GM19239 (cell line): ENCODE data around the gene RGS18.
A peak's percentile ranks its signal among the peaks of the same experiment; 100 is the strongest.
"Not testable (repeated sequence)": the region's sequence is repeated elsewhere in the genome, so short reads cannot be mapped to it uniquely, and the experiment has no call there.

ENCODE experiments used
- DNase-seq: peaks from one replicate; pipeline ENCODE4 v3.0.0; 2011; ENCODE audit warnings: low spot score; ENCODE audit not compliant: insufficient read length
- FAIRE-seq: peaks from 2 replicates; lab custom pipeline; 2011; peaks lifted over from hg19 to GRCh38; lab: Jason Lieb, UNC

RGS18 gene, protein sequence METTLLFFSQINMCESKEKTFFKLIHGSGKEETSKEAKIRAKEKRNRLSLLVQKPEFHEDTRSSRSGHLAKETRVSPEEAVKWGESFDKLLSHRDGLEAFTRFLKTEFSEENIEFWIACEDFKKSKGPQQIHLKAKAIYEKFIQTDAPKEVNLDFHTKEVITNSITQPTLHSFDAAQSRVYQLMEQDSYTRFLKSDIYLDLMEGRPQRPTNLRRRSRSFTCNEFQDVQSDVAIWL

GRCh38 chr1:192158181-192158580 is at the start of gene RGS18:
Gene RGS18 (plus strand): TSS chr1:192158462. CDS start chr1:192158638, 176 bp downstream.
- no peak for DNase-seq
- FAIRE-seq, result no peak

GRCh38 chr1:192109576-192109975 is 48.7 kb upstream of the RGS18 start:
- FAIRE-seq, result no peak
- no peak for DNase-seq

GRCh38 chr1:192115000-192115399 is 43.3 kb upstream of the RGS18 start:
- FAIRE-seq (no peak), DNase-seq (no peak)

DNA sequence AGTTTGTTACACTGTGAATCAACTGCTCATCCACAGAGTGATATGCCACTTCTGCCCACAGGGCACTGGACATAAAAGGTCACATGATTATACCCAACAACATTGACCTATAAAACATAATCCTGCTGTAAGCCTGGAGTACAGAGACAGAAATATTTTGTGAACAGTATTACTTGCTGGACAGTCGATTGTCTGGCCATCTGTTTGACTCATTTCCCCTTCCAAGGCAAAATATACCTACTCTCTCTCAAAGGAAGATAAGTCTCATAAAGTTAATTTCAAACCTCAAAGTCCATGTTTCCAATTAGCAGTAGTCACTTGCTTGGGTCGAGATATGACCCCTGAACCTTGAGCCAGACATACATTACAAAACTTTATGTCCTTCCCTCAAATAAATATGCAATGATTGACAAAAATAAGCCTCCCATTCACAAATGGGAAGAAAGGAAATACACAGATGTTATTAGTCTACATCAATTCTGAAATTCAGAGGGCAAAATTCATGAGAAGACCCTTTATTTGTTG is 39.3 kb upstream of the RGS18 start:
- DNase-seq, result no peak
- no peak for FAIRE-seq

- FAIRE-seq (no peak), DNase-seq (no peak)
Observed at GRCh38 chr1:192119701-192120100, 38.6 kb upstream of the RGS18 start.

DNA sequence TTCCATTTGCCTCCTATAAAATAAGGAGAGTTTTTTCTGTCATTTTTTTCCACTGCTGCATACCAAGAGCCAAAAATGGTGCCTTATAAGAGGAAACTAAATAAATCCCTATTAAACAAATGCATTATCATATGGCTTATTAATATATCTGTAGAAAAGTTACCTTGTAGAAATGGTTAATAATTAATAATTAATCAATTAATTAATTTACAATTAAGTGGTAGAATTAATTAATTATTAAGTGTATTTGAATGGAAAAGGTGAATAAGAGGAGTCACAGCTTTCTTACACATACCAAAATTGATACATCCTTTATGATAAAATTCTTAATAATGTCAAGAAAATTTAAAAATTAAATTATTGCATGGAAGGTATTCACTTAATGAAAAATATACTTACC is 35.6 kb upstream of the RGS18 start:
- FAIRE-seq (no peak), DNase-seq (no peak)

DNA sequence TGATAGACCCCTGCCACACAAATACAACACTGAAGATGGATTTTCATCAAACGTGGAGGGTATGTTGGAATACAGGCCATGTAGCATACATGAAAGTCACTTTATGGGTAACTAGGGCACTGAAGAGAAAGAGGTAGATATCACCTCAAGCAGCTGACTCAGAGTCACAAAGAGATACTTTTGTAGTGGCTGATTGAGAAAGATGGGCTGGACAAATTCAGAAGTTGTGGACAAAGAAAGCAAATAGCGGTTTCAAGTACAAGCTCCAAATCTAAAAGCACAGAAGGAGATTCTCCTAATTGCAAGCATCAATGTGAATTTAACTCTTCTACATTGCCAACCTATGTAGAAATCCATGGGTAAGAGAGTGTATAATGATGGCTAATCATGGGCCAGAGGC is 35.0 kb upstream of the RGS18 start:
- DNase-seq, result no peak
- FAIRE-seq, result no peak

- DNase-seq, result no peak
- FAIRE-seq, result no peak
Observed at GRCh38 chr1:192126030-192126619, 32.1 kb upstream of the RGS18 start.

- FAIRE-seq (no peak), DNase-seq (no peak)
Observed at GRCh38 chr1:192130175-192130574, 28.1 kb upstream of the RGS18 start.

DNA sequence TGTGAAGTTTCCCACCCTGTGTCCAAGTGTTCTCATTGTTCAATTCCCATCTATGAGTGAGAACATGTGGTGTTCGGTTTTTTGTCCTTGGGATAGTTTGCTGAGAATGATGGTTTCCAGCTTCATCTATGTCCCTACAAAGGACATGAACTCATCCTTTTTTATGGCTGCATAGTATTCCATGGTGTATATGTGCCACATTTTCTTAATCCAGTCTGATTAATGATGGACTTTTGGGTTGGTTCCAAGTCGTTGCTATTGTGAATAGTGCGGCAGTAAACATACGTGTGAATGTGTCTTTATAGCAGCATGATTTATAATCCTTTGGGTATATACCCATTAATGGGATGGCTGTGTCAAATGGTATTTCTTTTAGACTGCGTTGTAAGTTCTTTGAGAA is 27.4 kb upstream of the RGS18 start:
- not testable (repeated sequence) for FAIRE-seq, DNase-seq

- DNase-seq (no peak), FAIRE-seq (no peak)
Observed at GRCh38 chr1:192131914-192132313, 26.3 kb upstream of the RGS18 start.

DNA sequence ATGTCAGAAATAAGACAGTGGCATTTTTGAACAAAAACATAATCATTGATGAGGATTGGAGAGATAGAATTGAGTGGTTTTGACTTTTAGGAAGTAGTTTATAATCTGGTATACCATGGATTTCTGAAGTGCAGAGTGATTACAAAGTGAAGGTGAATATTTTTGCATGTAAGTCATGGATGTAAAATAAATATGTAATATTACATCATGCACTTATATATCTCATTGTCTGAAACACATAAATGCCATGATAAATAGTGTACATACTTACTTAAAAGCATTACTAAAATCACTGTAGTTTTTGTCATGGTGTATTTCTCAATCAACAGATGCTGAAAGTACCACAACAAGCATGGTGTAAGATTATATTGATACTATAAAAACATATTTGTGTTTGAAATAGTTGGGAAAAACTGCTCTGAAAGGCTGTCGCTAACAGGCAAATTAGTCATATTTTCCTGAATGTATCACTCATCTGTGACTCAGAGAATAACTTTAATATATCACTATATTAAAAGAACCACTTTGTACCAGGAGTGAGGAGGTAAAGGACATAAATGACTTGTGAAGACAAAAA is 24.8 kb upstream of the RGS18 start:
- FAIRE-seq (no peak), DNase-seq (no peak)

DNA sequence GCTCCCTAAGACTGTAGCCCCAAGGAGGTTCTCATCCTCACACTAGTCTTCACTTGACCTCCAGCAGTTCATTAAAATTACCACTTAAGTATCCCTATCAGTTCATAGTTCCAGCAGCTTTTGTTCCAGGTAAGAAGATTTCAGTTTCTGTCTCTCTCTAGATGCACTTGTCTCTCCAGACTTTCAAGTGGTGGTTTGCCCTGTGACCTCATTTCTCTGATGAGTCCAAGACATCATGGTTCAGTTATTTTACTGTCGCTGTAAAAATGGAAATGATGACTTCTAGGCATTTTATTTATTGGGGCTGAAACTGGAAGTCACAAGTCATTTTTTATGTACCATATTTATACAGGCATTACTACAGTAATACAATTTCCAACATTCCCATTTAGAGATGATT is 17.9 kb upstream of the RGS18 start:
- no peak for FAIRE-seq
- DNase-seq, result no peak

DNA sequence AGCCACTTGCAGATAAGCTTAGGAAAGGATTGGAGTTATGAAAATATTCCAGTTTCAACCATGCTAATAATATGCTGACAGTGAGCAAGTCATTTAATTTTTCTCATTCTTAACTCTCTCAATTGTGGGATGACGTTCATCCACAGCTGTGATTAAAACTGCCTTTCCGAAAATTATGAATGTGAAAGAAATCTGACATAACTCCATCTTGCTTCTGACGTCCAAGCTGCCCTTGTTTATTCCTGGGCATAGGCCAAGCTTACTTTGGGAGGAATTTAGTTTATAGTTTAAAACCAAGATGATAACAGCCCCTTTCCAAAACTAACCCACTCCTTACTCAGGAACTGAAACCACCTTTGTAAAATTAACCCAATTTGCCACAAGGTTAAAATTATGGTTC is 11.0 kb upstream of the RGS18 start:
- DNase-seq (no peak), FAIRE-seq (no peak)

- FAIRE-seq (no peak), DNase-seq (no peak)
Observed at GRCh38 chr1:192147696-192148095, 10.6 kb upstream of the RGS18 start.

GRCh38 chr1:192151176-192151575 is 7.1 kb upstream of the RGS18 start:
- no peak for DNase-seq
- FAIRE-seq, result peak; percentile 4

DNA sequence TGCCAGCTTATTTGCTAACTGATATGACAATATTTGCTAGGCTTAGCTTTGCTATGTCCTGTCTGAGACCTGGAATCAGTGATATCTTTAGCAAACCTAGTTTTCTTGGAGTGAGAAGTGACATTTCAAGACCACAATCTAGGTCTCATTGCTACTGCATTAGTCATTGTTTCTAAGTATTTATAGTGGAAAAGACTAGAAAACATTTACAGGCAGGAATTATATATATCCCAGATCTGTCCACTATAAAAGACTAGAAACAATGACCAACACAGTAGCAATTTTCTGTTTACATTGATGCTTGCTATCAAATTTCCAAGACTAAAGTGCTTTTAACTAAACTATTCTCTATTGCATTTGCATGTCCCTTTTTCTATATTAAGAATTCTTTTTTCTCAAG is 5.0 kb upstream of the RGS18 start:
- FAIRE-seq (no peak), DNase-seq (no peak)

- no peak for FAIRE-seq
- no peak for DNase-seq
Observed at GRCh38 chr1:192157067-192157466, 1.2 kb upstream of the RGS18 start.

DNA sequence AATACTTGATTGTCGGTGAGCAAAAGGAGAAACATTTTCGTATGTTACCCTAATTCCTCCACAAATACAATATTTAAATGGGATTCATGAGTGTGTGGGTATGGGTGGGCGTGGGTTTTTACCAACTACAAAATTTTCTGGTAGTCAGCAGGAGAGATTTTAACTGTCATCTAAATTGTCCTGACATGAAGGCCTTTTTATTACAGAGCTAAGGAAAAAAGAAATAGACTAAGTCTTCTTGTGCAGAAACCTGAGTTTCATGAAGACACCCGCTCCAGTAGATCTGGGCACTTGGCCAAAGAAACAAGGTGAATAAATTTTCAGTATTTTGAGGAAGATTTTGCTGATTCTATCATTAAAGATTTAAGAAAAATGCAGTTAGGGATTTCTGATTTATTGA is 752 bp downstream of the RGS18 start:
- no peak for FAIRE-seq
- DNase-seq, result no peak

- DNase-seq, result no peak
- no peak for FAIRE-seq
Observed at GRCh38 chr1:192159781-192160180, 1.5 kb downstream of the RGS18 start.

- FAIRE-seq (no peak), DNase-seq (no peak)
Observed at GRCh38 chr1:192160196-192160595, 1.9 kb downstream of the RGS18 start.

GRCh38 chr1:192161976-192162375 is 3.7 kb downstream of the RGS18 start:
- DNase-seq (no peak), FAIRE-seq (no peak)
